Activated CD4-positive, alpha-beta T cell treated with anti-CD3 and anti-CD28 coated beads, Interleukin-2, amount 50 U/mL, for 1 hour (primary cell): ENCODE measurements around the gene TGIF1.
"Not testable (repeated sequence)": the region's sequence is repeated elsewhere in the genome, so short reads cannot be mapped to it uniquely, and the experiment has no call there.

Experiments used
- DNase-seq: peaks from one replicate; pipeline ENCODE4 v3.0.0-alpha.2; 2020

TGIF1 gene

GRCh38 chr18:3457261-3457724 is 7.3 kb downstream of the TGIF1 start:
- no peak for DNase-seq

DNA sequence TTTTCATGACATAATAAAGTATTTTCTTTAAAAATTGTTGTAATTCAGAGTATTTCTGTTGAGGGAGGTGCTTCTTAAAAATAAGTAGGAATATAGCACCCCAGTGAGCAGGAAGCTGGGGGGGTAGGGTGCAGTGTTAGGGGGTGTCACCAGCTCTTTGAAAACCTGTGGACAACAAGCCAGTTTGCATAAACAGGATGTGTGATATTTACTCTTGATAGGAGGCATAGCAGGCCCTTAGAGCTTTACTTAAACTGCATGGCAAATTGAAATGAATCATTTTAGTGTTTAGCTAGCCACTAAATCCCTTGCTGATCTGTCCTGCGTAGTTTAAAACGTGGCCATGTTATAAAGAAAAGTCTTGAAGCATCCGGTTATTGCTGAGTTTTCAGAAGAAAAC is 8.4 kb downstream of the TGIF1 start:
- DNase-seq: no peak

GRCh38 chr18:3458952-3459853 is 9.2 kb downstream of the TGIF1 start:
- no peak for DNase-seq

DNA sequence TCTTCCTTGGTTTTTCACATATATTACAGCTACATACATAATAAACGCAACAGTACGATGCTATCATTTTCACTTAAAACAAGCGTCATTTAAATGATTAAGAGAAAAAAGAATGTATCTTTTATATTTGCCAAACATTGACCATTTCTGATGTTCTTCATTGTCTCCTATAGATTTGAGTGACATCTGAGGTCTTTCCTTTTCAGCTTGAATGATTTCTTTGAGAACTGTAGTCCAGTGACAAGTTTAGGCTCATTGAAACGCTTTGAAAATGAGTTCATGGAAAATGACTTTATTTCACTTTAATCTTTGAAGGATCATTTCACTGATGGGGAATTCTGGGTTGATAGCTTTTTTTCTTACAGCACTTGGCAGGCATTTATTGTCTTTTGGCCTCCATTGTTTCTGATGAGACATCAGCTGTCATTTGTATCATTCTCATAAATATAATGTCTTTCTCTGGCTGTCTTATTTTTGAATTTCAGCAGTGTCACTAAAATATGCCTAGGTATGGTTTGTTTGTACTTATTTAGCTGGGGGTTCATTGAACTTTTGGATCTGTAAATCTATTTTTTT is 10.9 kb downstream of the TGIF1 start:
- DNase-seq: no peak

GRCh38 chr18:3461704-3462103 is 11.7 kb downstream of the TGIF1 start:
- DNase-seq: no peak

- no peak for DNase-seq
Measured at GRCh38 chr18:3463051-3463450, 13.1 kb downstream of the TGIF1 start.

GRCh38 chr18:3466045-3466444 is 16.1 kb downstream of the TGIF1 start:
- no peak for DNase-seq

GRCh38 chr18:3466872-3467271 is 16.9 kb downstream of the TGIF1 start:
- DNase-seq: no peak

DNA sequence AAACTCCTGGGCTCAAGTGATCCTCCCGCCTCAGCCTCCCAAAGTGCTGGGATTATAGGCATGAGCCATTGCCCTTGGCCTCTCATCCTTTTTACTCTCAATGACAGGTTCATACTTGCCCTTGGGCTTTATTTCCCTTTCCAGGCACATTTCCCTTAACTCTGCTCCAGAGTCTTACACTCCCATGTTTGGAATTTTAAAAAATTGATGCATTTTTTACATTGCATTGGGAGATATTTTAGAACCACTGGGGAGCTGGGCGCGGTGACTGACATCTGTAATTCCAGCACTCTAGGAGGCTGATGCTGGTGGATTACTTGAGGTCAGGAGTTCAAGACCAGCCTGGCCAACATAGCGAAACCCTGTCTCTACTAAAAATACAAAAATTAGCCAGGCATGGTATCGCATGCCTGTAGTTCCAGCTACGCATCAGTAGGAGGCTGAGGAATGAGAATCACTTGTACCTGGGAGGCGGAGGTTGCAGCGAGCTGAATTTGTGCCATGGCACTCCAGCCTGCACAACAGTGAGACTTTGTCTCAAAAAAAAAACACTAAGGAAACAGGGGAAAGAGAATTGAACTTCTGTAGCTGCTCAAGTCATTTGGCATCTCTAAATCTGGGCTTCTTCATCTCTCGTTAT is 18.2 kb downstream of the TGIF1 start:
- DNase-seq: no peak

- DNase-seq: no peak
Measured at GRCh38 chr18:3468833-3469232, 18.9 kb downstream of the TGIF1 start.

DNA sequence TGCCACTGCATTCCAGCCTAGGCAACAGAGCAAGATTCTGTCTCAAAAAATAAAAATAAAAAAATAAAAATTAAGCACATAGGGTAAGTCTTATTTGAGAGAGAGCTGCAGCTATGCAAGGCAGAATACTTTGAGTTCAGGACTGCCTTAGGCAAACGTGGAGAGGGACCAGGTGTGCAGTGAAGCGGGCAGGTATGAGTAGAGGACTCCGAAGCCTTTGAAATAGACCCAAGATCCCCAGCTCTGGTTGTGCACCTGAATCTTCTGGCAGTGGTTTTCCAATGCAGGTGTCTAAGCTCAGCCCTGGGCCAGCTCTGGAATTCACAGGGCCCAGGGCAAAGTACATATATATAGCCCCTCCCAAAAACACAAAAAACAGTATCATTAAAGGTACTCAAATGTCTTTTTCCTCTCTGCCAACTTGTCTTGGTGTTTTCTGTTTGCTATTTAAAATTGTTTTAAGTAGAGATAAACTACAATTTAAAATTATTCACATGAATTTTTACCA is 21.2 kb downstream of the TGIF1 start:
- no peak for DNase-seq

- not testable (repeated sequence) for DNase-seq
Measured at GRCh38 chr18:3472121-3472520, 22.1 kb downstream of the TGIF1 start.

DNA sequence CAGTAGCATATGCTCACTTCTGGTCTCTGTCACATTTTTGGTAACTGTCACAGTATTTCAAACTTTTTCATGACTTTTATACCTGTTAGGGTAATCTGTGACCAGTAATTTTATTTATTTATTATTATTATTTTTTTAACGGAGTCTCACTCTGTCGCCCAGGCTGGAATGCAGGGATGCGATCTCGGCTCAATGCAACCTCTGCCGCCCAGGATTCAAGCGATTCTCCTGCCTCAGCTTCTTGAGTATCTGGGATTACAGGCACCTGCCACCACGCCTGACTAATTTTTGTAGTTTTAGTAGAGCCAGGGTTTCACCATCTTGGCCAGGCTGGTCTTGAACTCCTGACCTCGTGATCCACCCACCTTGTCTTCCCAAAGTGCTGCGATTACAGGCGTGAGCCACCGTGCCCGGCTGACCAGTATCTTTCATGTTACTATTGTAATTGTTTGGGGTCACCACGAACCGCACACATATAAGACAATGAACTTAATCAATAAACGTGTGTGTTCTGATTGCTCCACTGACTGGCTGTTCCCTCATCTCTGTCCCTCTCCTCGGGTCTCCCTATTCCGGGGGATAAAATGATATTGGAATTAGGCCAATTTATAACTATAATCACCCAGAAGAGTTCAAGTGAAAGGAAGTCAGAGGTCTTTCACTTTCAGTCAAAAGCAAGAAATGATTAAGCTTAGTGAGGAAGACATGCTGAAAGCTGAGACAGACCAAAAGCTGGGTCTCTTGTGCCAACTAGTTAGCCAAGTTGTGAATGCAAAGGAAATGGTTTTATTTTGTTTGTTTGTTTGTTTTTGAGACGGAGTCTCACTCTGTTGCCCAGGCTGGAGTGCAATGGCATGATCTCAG is 22.9 kb downstream of the TGIF1 start:
- no peak for DNase-seq

- DNase-seq: no peak
Measured at GRCh38 chr18:3478262-3478978, 28.4 kb downstream of the TGIF1 start.

GRCh38 chr18:3479978-3480509 is 30.1 kb downstream of the TGIF1 start:
- no peak for DNase-seq

DNA sequence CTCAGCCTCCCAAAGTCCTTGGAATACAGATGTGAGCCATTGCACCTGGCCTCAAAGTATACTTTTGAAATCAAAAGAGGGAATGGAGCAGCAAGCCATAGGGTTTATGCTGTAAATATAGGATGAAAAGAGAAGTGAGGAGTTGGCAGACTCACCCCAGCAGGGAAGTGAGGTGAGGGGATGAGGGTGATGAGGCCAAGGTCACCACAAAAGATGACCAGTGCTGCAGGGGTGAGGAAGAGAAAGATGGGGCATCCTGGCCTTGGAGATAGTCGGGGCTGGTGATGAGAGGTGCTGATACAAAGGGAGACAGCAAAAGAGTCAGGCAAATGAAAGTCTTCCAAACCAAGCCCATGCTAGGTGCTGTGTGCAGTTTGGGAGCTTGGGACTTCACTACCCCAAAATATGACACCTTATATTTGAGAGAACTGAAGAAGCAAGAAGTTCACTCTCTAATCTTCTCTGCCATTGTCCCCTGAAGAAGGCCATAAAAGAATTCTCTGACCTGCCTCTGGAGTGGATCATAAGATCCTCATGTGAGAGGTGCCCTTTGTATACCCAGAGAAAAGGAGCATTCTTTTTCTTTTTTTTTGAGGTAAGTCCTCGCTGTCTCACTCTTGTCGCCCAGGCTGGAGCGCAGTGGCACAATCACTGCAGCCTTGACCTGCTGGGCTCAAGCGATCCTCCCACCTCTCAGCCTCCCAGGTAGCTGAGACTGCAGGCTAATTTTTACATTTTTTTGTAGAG is 31.0 kb downstream of the TGIF1 start:
- no peak for DNase-seq

- no peak for DNase-seq
Measured at GRCh38 chr18:3481696-3482210, 31.8 kb downstream of the TGIF1 start.

GRCh38 chr18:3482258-3482657 is 32.3 kb downstream of the TGIF1 start:
- DNase-seq: no peak

DNA sequence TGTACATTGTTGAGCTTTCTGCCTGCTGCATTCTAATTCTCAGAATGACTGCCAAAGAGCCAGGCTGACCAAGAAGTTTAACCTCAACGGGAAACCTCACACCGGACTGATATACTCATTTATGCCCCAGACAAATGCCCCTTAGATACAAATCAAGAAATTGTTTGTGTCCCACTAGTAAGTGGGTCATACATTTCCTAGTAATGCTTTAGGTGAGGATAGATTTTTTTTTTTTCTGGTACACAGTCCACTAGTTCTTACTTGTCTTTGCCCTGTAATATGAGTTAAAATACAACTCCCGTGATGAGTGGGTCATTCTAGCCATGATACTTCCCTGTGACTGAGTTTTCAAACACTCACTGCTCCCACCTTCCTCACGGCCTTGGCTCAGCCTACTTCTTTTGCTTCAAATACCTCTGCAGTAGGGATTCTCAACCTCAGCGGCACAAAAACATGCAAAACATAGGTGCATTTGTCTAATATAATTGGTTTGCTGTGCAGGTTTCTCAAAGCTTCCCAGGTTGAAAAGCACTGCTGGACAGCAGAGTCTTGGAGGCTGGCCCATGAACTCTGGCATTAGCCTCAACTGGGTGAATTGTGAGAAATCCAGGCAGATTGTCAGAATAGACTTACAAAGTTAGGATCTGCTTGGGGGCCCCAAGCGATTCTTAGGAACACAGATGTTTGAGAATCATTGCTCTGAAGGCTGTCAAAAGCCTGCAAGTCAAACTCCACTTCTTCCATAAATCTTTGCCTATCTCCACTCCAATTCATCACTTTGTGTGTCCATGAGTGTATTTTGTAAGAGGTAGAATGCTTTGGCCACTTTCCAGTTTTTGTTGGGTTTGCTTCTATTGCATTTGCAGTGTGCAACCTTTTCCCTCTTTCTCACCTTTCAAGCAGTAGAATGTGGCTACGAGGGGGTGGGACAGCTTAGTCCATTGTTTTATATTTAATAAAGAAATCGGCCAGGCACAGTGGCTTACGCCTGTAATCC is 35.5 kb downstream of the TGIF1 start:
- DNase-seq: no peak
